A549 (cell line): ENCODE measurements around the gene ERGIC1. TPM values are rescaled to one million over a fixed set of nuclear protein-coding genes. Genes with fewer than 3 reads are reported as not detected.

Experiments used
- ATAC-seq, 2 experiments: fragments of 200-7000 bp in 1 of 2; fragments of >200 bp in 1 of 2; cut with Nextera tagmentation in 1 of 2; cut with Tn5 transposase in 1 of 2; 3 replicates each; pipeline versions ENCODE4 v1.8.0 to v1.9.1; 2018 to 2020; ENCODE audit warnings: mild to moderate bottlenecking in 1 of 2, moderate library complexity in 1 of 2
- CTCF ChIA-PET: fragments of 300-600 bp; sonication (Branson Sonifier 250); formaldehyde crosslinking; extraction: SDS; loops from one replicate; lab custom pipeline; 2021; ENCODE audit warnings: antibody characterized with exemption, inconsistent platforms; lab: Yijun Ruan, JAX
- POLR2A ChIA-PET: fragments of 350-600 bp; formaldehyde crosslinking; extraction: SDS; loops from one replicate; lab custom pipeline; 2021; ENCODE audit warnings: antibody characterized with exemption, inconsistent platforms; lab: Yijun Ruan, JAX
- DNase-seq, 2 experiments: peaks; one replicate each; pipeline versions ENCODE4 v3.0.0 to v3.0.0-alpha.2; 2011 to 2016; ENCODE audit warnings: low read depth in 1 of 2, low spot score in 1 of 2
- FAIRE-seq: peaks from 2 replicates; lab custom pipeline; 2011; peaks lifted over from hg19 to GRCh38; lab: Jason Lieb, UNC
- H3K27ac ChIP-seq, 2 experiments: fragments of >200 bp; sonication (Bioruptor Twin); formaldehyde crosslinking; 3 replicates each; pipeline ENCODE4 v1.5.1; 2016 to 2017
- H3K4me1 ChIP-seq: fragments of >200 bp; sonication (Bioruptor Twin); formaldehyde crosslinking; 3 replicates; pipeline ENCODE4 v1.6.1; 2016
- H3K4me2 ChIP-seq: fragments of >200 bp; sonication (Bioruptor Twin); formaldehyde crosslinking; 3 replicates; pipeline ENCODE4 v1.6.1; 2016
- H3K4me3 ChIP-seq: fragments of >200 bp; sonication (Bioruptor Twin); formaldehyde crosslinking; 3 replicates; pipeline ENCODE4 v1.5.1; 2016
- H3K9me3 ChIP-seq: fragments of >200 bp; sonication (Bioruptor Twin); formaldehyde crosslinking; 3 replicates; pipeline ENCODE4 v1.6.1; 2016
- EHMT2 ChIP-seq: fragments of 200-600 bp; sonication (generic); IDR thresholded peaks from 2 replicates; pipeline ENCODE4 v1.6.1; 2016; ENCODE audit warnings: antibody characterized with exemption, low read depth, mild to moderate bottlenecking, moderate library complexity
- ESRRA ChIP-seq: fragments of 150-350 bp; IDR thresholded peaks from 2 replicates; pipeline ENCODE4 v1.6.1; 2014; ENCODE audit warnings: mild to moderate bottlenecking, low read length, borderline replicate concordance
- FOXS1 ChIP-seq: fragments of 250-450 bp; sonication (Bioruptor Pico); IDR thresholded peaks from 2 replicates; pipeline ENCODE4 v1.5.0; 2020; ENCODE audit warnings: mild to moderate bottlenecking, moderate library complexity
- GATA3 ChIP-seq: IDR thresholded peaks from 2 replicates; pipeline ENCODE4 v1.6.1; 2012; ENCODE audit warnings: borderline replicate concordance
- HDAC2 ChIP-seq: fragments of 200-600 bp; sonication (generic); IDR thresholded peaks from 2 replicates; pipeline ENCODE4 v1.6.1; 2016
- HOXA7 ChIP-seq: fragments of 250-450 bp; sonication (Bioruptor Pico); IDR thresholded peaks from 2 replicates; pipeline ENCODE4 v1.5.0; 2020; ENCODE audit warnings: mild to moderate bottlenecking, moderate library complexity
- HOXB13 ChIP-seq: fragments of 250-450 bp; sonication (Bioruptor Pico); IDR thresholded peaks from 2 replicates; pipeline ENCODE4 v1.5.0; 2020; ENCODE audit warnings: low read depth, mild to moderate bottlenecking, moderate library complexity
- JUN ChIP-seq, 2 experiments: fragments of >200 bp; sonication (Bioruptor Twin); formaldehyde crosslinking; IDR thresholded peaks; 2 replicates in 1 of 2; 3 replicates in 1 of 2; pipeline ENCODE4 v1.6.1; 2016 to 2017
- KDM1A ChIP-seq: fragments of 200-600 bp; sonication (generic); IDR thresholded peaks from 2 replicates; pipeline ENCODE4 v1.6.1; 2016; ENCODE audit warnings: low read depth, mild to moderate bottlenecking
- KDM5A ChIP-seq: fragments of 200-600 bp; sonication (generic); IDR thresholded peaks from 2 replicates; pipeline ENCODE4 v1.6.1; 2016; ENCODE audit warnings: antibody characterized with exemption, mild to moderate bottlenecking
- MAFK ChIP-seq: fragments of 450-650 bp; IDR thresholded peaks from 2 replicates; pipeline ENCODE4 v1.6.1; 2014; ENCODE audit not compliant: partially characterized antibody
- MAZ ChIP-seq: fragments of 150-350 bp; IDR thresholded peaks from 2 replicates; pipeline ENCODE4 v1.6.1; 2014; ENCODE audit warnings: antibody characterized with exemption, low read depth, low read length, borderline replicate concordance
- NFE2L2 ChIP-seq: fragments of 150-350 bp; conservative IDR thresholded peaks from 2 replicates; pipeline ENCODE4 v1.6.1; 2014; ENCODE audit warnings: low read length
- NR3C1 ChIP-seq: fragments of >200 bp; sonication (Bioruptor Twin); formaldehyde crosslinking; IDR thresholded peaks from 3 replicates; pipeline ENCODE4 v1.6.1; 2017
- POLR2AphosphoS2 ChIP-seq: conservative IDR thresholded peaks from 2 replicates; pipeline ENCODE4 v1.6.1; 2012; ENCODE audit warnings: low read length, improper control_type of control experiment, inconsistent platforms
- RAD21 ChIP-seq, 2 experiments: fragments of >200 bp in 1 of 2; sonication (Bioruptor Twin) in 1 of 2; formaldehyde crosslinking in 1 of 2; IDR thresholded peaks in 1 of 2; conservative IDR thresholded peaks in 1 of 2; 2 replicates in 1 of 2; 3 replicates in 1 of 2; pipeline ENCODE4 v1.6.1; 2012 to 2018; ENCODE audit warnings: inconsistent platforms in 1 of 2
- RARB ChIP-seq: fragments of 250-450 bp; sonication (Bioruptor Pico); IDR thresholded peaks from 2 replicates; pipeline ENCODE4 v1.8.0; 2021; ENCODE audit warnings: mild to moderate bottlenecking, moderate library complexity
- RCOR1 ChIP-seq: fragments of 150-350 bp; IDR thresholded peaks from 2 replicates; pipeline ENCODE4 v1.6.1; 2014; ENCODE audit warnings: antibody characterized with exemption, low read length, low read depth
- RFX5 ChIP-seq: fragments of 450-650 bp; IDR thresholded peaks from 2 replicates; pipeline ENCODE4 v1.7.1; 2014; ENCODE audit warnings: antibody characterized with exemption, mild to moderate bottlenecking, moderate library complexity
- TP53 ChIP-seq: fragments of 250-450 bp; sonication (Bioruptor Pico); IDR thresholded peaks from 2 replicates; pipeline ENCODE4 v1.5.0; 2021; ENCODE audit warnings: mild to moderate bottlenecking, moderate library complexity
- ZC3H11A ChIP-seq: fragments of 450-650 bp; IDR thresholded peaks from 2 replicates; pipeline ENCODE4 v1.6.1; 2014; ENCODE audit warnings: antibody characterized with exemption, mild to moderate bottlenecking
- ZFP36 ChIP-seq: fragments of 450-650 bp; IDR thresholded peaks from 2 replicates; pipeline ENCODE4 v1.6.1; 2014; ENCODE audit warnings: borderline replicate concordance; ENCODE audit not compliant: partially characterized antibody
- ZNF302 ChIP-seq: fragments of 250-450 bp; sonication (Bioruptor Pico); IDR thresholded peaks from 2 replicates; pipeline ENCODE4 v1.9.0; 2021; ENCODE audit warnings: inconsistent platforms, mild to moderate bottlenecking, moderate library complexity
- WGBS: methylation state at CpG from one replicate; pipeline ENCODE4 v1.1.6; 2017; ENCODE audit errors: missing lambda C conversion rate; 5-methylcytosine and 5-hydroxymethylcytosine counted together
- polyA plus RNA-seq, 4 experiments: library from polyadenylated mRNA; depleted of rRNA in 3 of 4; stranded (reverse); fragments of >200 nt; fragmentation: RNase III in 1 of 4; extraction: RNeasy Plus Mini Kit Qiagen cat#74134 plus additional on column Dnase treatment in 1 of 4; gene quantifications; 2 replicates in 3 of 4; 3 replicates in 1 of 4; pipeline ENCODE4 v1.2.3, GENCODE V29; 2011 to 2017
- TF ChIP-seq, protein P1 (sequence below): IDR thresholded peaks from 2 replicates; pipeline ENCODE4 v1.6.1; 2012; ENCODE audit warnings: low read depth, borderline replicate concordance
- TF ChIP-seq, protein P2 (sequence below): fragments of >200 bp; sonication (Bioruptor Twin); formaldehyde crosslinking; IDR thresholded peaks from 3 replicates; pipeline ENCODE4 v1.5.1; 2016
- TF ChIP-seq, protein P3 (sequence below): fragments of >200 bp; sonication (Bioruptor Twin); formaldehyde crosslinking; IDR thresholded peaks from 2 replicates; pipeline ENCODE4 v1.6.1; 2016
- TF ChIP-seq, protein P4 (sequence below): fragments of 200-600 bp; sonication (generic); IDR thresholded peaks from 2 replicates; pipeline ENCODE4 v1.6.1; 2016; ENCODE audit warnings: antibody characterized with exemption, mild to moderate bottlenecking, moderate library complexity

Gene ERGIC1
- polyA plus RNA-seq, 2 of the 4 experiments (the other 2 are of a cell fraction) = 176 to 304 TPM

DNA sequence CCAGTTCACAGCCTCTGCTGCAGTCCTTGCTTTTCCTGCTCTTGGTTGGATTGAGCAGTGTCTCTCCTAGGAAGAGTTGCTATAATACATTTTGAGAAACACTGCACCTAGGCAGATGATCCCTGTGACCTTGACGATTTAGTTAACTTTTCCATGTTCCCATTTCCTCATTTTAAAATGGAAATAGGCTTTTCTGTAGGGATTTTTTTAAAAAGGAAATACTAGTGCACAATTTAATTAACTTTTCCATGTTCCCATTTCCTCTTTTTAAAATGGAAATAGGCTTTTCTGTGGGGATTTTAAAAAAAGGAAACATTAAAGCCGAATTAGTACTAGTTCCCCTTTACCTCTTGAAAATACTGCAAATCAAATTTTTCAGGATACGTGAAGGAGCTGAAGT lies 154.2 kb downstream of the ERGIC1 start:
- no peak for ATAC-seq
- TF ChIP-seq HOXA7 (CRISPR knock-in tag) (no peak), MAZ (no peak), FOXS1 (CRISPR knock-in tag) (no peak), EHMT2 (no peak), JUN (IDR thresholded peaks at IDR 0.05) (no peak), ZFP36 (no peak), RAD21 (conservative IDR thresholded peaks at IDR 0.05 in 1 of 2, IDR thresholded peaks at IDR 0.05 in 1 of 2) (no peak), RARB (CRISPR knock-in tag) (no peak), KDM1A (no peak), ZC3H11A (no peak), GATA3 (no peak), NFE2L2 (no peak), TP53 (no peak), ESRRA (no peak)
- TF ChIP-seq, protein P1, sequence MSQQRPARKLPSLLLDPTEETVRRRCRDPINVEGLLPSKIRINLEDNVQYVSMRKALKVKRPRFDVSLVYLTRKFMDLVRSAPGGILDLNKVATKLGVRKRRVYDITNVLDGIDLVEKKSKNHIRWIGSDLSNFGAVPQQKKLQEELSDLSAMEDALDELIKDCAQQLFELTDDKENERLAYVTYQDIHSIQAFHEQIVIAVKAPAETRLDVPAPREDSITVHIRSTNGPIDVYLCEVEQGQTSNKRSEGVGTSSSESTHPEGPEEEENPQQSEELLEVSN = no peak
- TF ChIP-seq, protein P2, sequence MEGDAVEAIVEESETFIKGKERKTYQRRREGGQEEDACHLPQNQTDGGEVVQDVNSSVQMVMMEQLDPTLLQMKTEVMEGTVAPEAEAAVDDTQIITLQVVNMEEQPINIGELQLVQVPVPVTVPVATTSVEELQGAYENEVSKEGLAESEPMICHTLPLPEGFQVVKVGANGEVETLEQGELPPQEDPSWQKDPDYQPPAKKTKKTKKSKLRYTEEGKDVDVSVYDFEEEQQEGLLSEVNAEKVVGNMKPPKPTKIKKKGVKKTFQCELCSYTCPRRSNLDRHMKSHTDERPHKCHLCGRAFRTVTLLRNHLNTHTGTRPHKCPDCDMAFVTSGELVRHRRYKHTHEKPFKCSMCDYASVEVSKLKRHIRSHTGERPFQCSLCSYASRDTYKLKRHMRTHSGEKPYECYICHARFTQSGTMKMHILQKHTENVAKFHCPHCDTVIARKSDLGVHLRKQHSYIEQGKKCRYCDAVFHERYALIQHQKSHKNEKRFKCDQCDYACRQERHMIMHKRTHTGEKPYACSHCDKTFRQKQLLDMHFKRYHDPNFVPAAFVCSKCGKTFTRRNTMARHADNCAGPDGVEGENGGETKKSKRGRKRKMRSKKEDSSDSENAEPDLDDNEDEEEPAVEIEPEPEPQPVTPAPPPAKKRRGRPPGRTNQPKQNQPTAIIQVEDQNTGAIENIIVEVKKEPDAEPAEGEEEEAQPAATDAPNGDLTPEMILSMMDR = no peak
- DNase-seq = no peak
- Histone ChIP-seq H3K4me3 (no peak overlapping the region), H3K27ac (no peak overlapping the region), H3K4me1 (peaks cover 9% of the 10 kb centered on the region; the same call in 1 of the 3 replicates), H3K4me2 (no peak overlapping the region), H3K9me3 (no peaks in the 10 kb centered on the region)
- FAIRE-seq = no peak
- WGBS = 76% methylated on average over 3 of the region's 3 CpGs
- POLR2A ChIA-PET = no interaction called here
- CTCF ChIA-PET = interaction anchor here (2.9 kb wide), 1 partner anchor 10 kb away, joined by 8 read pairs; no protein-coding TSS in a partner anchor

DNA sequence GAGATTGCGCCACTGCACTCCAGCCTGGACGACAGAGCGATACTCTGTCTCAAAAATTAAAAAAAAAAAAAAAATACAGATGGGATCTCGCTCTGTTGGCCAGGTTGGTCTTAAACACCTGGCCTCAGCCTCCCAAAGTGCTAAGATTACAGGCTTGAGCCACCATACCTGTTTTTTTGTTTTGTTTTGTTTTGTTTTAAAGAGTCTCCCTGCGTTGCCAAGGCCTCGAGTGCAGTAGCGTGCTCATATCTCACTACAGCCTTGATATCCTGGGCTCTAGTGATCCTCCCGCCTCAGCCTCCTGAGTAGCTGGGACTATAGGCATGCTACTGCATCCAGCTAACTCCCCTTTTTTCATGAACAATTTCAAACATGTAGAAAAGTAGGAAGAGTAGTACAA lies 156.7 kb downstream of the ERGIC1 start:
- H3K9me3 ChIP-seq = no peaks in the 10 kb centered on the region
- ChIA-PET CTCF (interaction anchor here (0.6 kb wide), 2 partner anchors 166 to 291 kb away, joined by 3 read pairs; no protein-coding TSS in a partner anchor), POLR2A (no interaction called here)
- H3K4me2 ChIP-seq = no peak overlapping the region
- TF ChIP-seq ZC3H11A = no peak
- TF ChIP-seq NR3C1 = no peak
- TF ChIP-seq KDM5A = no peak
- no peak for TF ChIP-seq RARB (CRISPR knock-in tag)
- TF ChIP-seq MAFK = no peak
- TF ChIP-seq, protein P3, sequence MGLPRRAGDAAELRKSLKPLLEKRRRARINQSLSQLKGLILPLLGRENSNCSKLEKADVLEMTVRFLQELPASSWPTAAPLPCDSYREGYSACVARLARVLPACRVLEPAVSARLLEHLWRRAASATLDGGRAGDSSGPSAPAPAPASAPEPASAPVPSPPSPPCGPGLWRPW = no peak
- no peak for TF ChIP-seq HDAC2
- TF ChIP-seq, protein P4, sequence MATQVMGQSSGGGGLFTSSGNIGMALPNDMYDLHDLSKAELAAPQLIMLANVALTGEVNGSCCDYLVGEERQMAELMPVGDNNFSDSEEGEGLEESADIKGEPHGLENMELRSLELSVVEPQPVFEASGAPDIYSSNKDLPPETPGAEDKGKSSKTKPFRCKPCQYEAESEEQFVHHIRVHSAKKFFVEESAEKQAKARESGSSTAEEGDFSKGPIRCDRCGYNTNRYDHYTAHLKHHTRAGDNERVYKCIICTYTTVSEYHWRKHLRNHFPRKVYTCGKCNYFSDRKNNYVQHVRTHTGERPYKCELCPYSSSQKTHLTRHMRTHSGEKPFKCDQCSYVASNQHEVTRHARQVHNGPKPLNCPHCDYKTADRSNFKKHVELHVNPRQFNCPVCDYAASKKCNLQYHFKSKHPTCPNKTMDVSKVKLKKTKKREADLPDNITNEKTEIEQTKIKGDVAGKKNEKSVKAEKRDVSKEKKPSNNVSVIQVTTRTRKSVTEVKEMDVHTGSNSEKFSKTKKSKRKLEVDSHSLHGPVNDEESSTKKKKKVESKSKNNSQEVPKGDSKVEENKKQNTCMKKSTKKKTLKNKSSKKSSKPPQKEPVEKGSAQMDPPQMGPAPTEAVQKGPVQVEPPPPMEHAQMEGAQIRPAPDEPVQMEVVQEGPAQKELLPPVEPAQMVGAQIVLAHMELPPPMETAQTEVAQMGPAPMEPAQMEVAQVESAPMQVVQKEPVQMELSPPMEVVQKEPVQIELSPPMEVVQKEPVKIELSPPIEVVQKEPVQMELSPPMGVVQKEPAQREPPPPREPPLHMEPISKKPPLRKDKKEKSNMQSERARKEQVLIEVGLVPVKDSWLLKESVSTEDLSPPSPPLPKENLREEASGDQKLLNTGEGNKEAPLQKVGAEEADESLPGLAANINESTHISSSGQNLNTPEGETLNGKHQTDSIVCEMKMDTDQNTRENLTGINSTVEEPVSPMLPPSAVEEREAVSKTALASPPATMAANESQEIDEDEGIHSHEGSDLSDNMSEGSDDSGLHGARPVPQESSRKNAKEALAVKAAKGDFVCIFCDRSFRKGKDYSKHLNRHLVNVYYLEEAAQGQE = no peak
- no peak for TF ChIP-seq POLR2AphosphoS2
- TF ChIP-seq EHMT2 = no peak
- TF ChIP-seq RAD21 (conservative IDR thresholded peaks at IDR 0.05 in 1 of 2, IDR thresholded peaks at IDR 0.05 in 1 of 2) = no peak
- TF ChIP-seq, protein P1 = no peak
- no peak for TF ChIP-seq RCOR1
- no peak for TF ChIP-seq ZNF302 (CRISPR knock-in tag)
- no peak for TF ChIP-seq HOXB13 (CRISPR knock-in tag)
- no peak for TF ChIP-seq RFX5
- WGBS = 93% methylated on average over 8 of the region's 8 CpGs
- no peak overlapping the region for H3K4me3 ChIP-seq
- no peak for DNase-seq
- no peak for ATAC-seq
- no peak overlapping the region for H3K27ac ChIP-seq
- no peak for FAIRE-seq
- H3K4me1 ChIP-seq = peaks cover 5% of the 10 kb centered on the region; the same call in 1 of the 3 replicates
